Neural progenitor cell (in vitro differentiated cells): ENCODE measurements around the gene MACC1. TPM values are rescaled to one million over a fixed set of nuclear protein-coding genes. Genes with fewer than 3 reads are reported as not detected.
A peak's percentile ranks its signal among the peaks of the same experiment; 100 is the strongest.

Experiments
- DNase-seq: peaks from one replicate; pipeline ENCODE4 v3.0.0-alpha.2; 2016; ENCODE audit warnings: low spot score
- H2AFZ ChIP-seq: fragments of 200-600 bp; sonication (generic); replicated peaks from 2 replicates; pipeline ENCODE4 v1.6.1; 2016; ENCODE audit warnings: antibody characterized with exemption
- H3F3A ChIP-seq: fragments of 200-600 bp; sonication (generic); 2 replicates; pipeline ENCODE4 v1.6.1; 2016; ENCODE audit warnings: antibody characterized with exemption, low read depth
- H3K27ac ChIP-seq: fragments of 200-600 bp; sonication (generic); 2 replicates; pipeline ENCODE4 v1.5.1; 2016; ENCODE audit warnings: mild to moderate bottlenecking
- H3K27me3 ChIP-seq: fragments of 200-600 bp; sonication (generic); 2 replicates; pipeline ENCODE4 v1.6.1; 2016; ENCODE audit warnings: mild to moderate bottlenecking, moderate library complexity
- H3K36me3 ChIP-seq: fragments of 200-600 bp; sonication (generic); 2 replicates; pipeline ENCODE4 v1.5.1; 2016
- H3K4me1 ChIP-seq: fragments of 200-600 bp; sonication (generic); 2 replicates; pipeline ENCODE4 v1.6.1; 2016; ENCODE audit warnings: mixed run types
- H3K4me2 ChIP-seq: fragments of 200-600 bp; sonication (generic); 2 replicates; pipeline ENCODE4 v1.6.1; 2016
- H3K4me3 ChIP-seq: fragments of 200-600 bp; sonication (generic); 2 replicates; pipeline ENCODE4 v1.5.1; 2016
- H3K79me2 ChIP-seq: fragments of 200-600 bp; sonication (generic); 2 replicates; pipeline ENCODE4 v1.6.1; 2016; ENCODE audit warnings: low read depth
- H3K9ac ChIP-seq: fragments of 200-600 bp; sonication (generic); 2 replicates; pipeline ENCODE4 v1.6.1; 2016
- H3K9me3 ChIP-seq: fragments of 200-600 bp; sonication (generic); 2 replicates; pipeline ENCODE4 v1.5.1; 2016; ENCODE audit warnings: low read depth
- H4K20me1 ChIP-seq: fragments of 200-600 bp; sonication (generic); 2 replicates; pipeline ENCODE4 v1.6.1; 2016; ENCODE audit warnings: low read depth
- H3K27ac Mint-ChIP-seq: 3 replicates; pipeline ENCODE4 v1.8.0; 2021; ENCODE audit warnings: mixed read lengths
- H3K27me3 Mint-ChIP-seq: 2 replicates; pipeline ENCODE4 v1.8.0; 2022; ENCODE audit warnings: low read depth, mild to moderate bottlenecking, inconsistent platforms, moderate library complexity, mixed read lengths; ENCODE audit not compliant: insufficient read depth
- H3K36me3 Mint-ChIP-seq: 3 replicates; pipeline ENCODE4 v1.8.0; 2021; ENCODE audit warnings: mixed read lengths
- H3K4me1 Mint-ChIP-seq: 3 replicates; pipeline ENCODE4 v1.8.0; 2021; ENCODE audit warnings: mixed read lengths
- H3K4me3 Mint-ChIP-seq: 3 replicates; pipeline ENCODE4 v1.8.0; 2021; ENCODE audit warnings: mild to moderate bottlenecking, moderate library complexity, mixed read lengths
- H3K9me3 Mint-ChIP-seq: 3 replicates; pipeline ENCODE4 v1.8.0; 2020; ENCODE audit warnings: mixed read lengths
- EZH2 ChIP-seq: fragments of 200-600 bp; sonication (generic); IDR thresholded peaks from 2 replicates; pipeline ENCODE4 v1.6.1; 2017; ENCODE audit warnings: antibody characterized with exemption, mild to moderate bottlenecking, moderate library complexity
- EZH2phosphoT487 ChIP-seq: fragments of 200-600 bp; sonication (generic); IDR thresholded peaks from 2 replicates; pipeline ENCODE4 v1.6.1; 2017; ENCODE audit warnings: antibody characterized with exemption
- total RNA-seq: library from RNA; depleted of rRNA; stranded (reverse); fragments of >200 nt; gene quantifications from 2 replicates; pipeline ENCODE4 v1.2.3, GENCODE V29; 2015; ENCODE audit warnings: low replicate concordance
- TF ChIP-seq, protein P1 (sequence below): fragments of 200-600 bp; sonication (generic); IDR thresholded peaks from 2 replicates; pipeline ENCODE4 v1.5.1; 2017; ENCODE audit warnings: antibody characterized with exemption, mild to moderate bottlenecking

Gene MACC1
- total RNA-seq, 1 donor from 2014 or later, result 7.2 TPM

GRCh38 chr7:20229081-20229480 is 11.9 kb upstream of the MACC1 start:
- H3K36me3 ChIP-seq, result no peaks in the 10 kb centered on the region
- Mint-ChIP-seq H3K36me3 (no peaks in the 10 kb centered on the region), H3K27me3 (no peaks in the 10 kb centered on the region), H3K27ac (no peak overlapping the region), H3K9me3 (no peaks in the 10 kb centered on the region), H3K4me3 (no peak overlapping the region), H3K4me1 (peaks cover 8% of the 10 kb centered on the region)
- no peaks in the 10 kb centered on the region for H3K9me3 ChIP-seq
- no peak overlapping the region for H3K27ac ChIP-seq
- H3K4me2 ChIP-seq, result peak overlapping the region; percentile 1
- H2AFZ ChIP-seq, result no peak overlapping the region
- no peak overlapping the region for H3K9ac ChIP-seq
- no peaks in the 10 kb centered on the region for H3K27me3 ChIP-seq
- no peaks in the 10 kb centered on the region for H4K20me1 ChIP-seq
- DNase-seq, result no peak
- TF ChIP-seq, protein P1, sequence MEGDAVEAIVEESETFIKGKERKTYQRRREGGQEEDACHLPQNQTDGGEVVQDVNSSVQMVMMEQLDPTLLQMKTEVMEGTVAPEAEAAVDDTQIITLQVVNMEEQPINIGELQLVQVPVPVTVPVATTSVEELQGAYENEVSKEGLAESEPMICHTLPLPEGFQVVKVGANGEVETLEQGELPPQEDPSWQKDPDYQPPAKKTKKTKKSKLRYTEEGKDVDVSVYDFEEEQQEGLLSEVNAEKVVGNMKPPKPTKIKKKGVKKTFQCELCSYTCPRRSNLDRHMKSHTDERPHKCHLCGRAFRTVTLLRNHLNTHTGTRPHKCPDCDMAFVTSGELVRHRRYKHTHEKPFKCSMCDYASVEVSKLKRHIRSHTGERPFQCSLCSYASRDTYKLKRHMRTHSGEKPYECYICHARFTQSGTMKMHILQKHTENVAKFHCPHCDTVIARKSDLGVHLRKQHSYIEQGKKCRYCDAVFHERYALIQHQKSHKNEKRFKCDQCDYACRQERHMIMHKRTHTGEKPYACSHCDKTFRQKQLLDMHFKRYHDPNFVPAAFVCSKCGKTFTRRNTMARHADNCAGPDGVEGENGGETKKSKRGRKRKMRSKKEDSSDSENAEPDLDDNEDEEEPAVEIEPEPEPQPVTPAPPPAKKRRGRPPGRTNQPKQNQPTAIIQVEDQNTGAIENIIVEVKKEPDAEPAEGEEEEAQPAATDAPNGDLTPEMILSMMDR, result no peak
- no peak for TF ChIP-seq EZH2
- no peak for TF ChIP-seq EZH2phosphoT487
- no peaks in the 10 kb centered on the region for H3K79me2 ChIP-seq
- H3K4me1 ChIP-seq, result peaks cover 7% of the 10 kb centered on the region
- no peaks in the 10 kb centered on the region for H3F3A ChIP-seq
- H3K4me3 ChIP-seq, result no peak overlapping the region

DNA sequence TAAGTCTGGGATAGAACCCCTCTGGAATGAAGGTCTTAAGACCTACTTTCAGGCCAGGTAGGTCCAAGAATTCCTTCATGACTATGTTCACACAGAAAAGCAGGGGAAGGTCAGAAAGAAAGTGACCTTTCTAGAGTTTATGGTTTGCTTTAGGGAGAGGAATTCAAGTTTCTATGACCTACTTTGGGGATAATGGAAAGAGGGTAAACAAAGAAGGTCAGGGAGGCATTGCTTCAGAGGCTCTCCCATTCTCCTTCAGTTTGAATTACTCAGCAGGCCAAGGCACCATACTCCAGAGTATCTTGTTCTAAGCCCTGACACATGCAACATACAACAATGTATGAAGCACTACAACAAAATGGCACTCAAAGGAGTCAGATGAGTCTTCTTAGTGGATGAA is 11.5 kb upstream of the MACC1 start:
- H3K27ac Mint-ChIP-seq, result no peak overlapping the region
- H3K4me1 Mint-ChIP-seq, result peaks cover 8% of the 10 kb centered on the region
- Histone ChIP-seq H4K20me1 (no peaks in the 10 kb centered on the region), H3K27ac (no peak overlapping the region), H3K9me3 (no peaks in the 10 kb centered on the region), H3K4me1 (peaks cover 7% of the 10 kb centered on the region), H2AFZ (no peak overlapping the region), H3K36me3 (no peaks in the 10 kb centered on the region), H3K9ac (no peak overlapping the region), H3K4me2 (peak overlapping the region; percentile 1), H3K4me3 (no peak overlapping the region), H3K79me2 (no peaks in the 10 kb centered on the region), H3K27me3 (no peaks in the 10 kb centered on the region), H3F3A (no peaks in the 10 kb centered on the region)
- peak; percentile 32 for DNase-seq
- TF ChIP-seq EZH2phosphoT487 (no peak), EZH2 (no peak)
- TF ChIP-seq, protein P1, result no peak
- H3K36me3 Mint-ChIP-seq, result no peaks in the 10 kb centered on the region
- H3K27me3 Mint-ChIP-seq, result no peaks in the 10 kb centered on the region
- no peak overlapping the region for H3K4me3 Mint-ChIP-seq
- no peaks in the 10 kb centered on the region for H3K9me3 Mint-ChIP-seq

DNA sequence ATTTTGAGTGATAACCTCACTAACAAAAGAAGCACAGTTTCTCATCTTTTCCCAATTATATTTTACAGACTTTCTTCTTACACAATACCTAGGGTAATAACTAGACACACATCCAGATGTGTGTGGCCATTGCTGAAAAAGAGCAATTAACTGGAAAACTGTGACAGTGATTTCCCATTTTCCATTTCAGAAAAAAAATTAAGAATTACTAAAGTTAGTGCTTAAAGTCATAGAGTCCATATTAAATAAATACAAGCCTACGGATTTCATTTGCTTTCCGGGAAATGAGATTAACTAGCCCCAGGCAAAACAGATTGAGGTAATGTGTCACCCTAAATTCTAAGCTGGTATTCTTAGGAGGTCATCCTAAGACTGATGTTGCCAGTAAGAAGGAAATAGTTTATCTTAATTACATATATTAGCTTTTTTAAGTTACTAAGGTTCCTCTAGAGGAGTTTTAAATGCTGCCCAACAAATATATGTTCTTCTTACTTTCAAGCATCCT is 10.2 kb upstream of the MACC1 start:
- Histone ChIP-seq H3K4me2 (no peak overlapping the region), H3K79me2 (no peaks in the 10 kb centered on the region), H2AFZ (no peak overlapping the region), H3K9me3 (no peaks in the 10 kb centered on the region), H3K4me1 (peaks cover 7% of the 10 kb centered on the region), H3K27me3 (no peaks in the 10 kb centered on the region), H4K20me1 (no peaks in the 10 kb centered on the region), H3F3A (no peaks in the 10 kb centered on the region), H3K4me3 (no peak overlapping the region), H3K9ac (no peak overlapping the region), H3K36me3 (no peaks in the 10 kb centered on the region), H3K27ac (no peak overlapping the region)
- peaks cover 2% of the 10 kb centered on the region for H3K27me3 Mint-ChIP-seq
- H3K36me3 Mint-ChIP-seq, result no peaks in the 10 kb centered on the region
- TF ChIP-seq EZH2, result no peak
- TF ChIP-seq, protein P1, result no peak
- TF ChIP-seq EZH2phosphoT487, result no peak
- no peak for DNase-seq
- no peak overlapping the region for H3K4me3 Mint-ChIP-seq
- no peak overlapping the region for H3K27ac Mint-ChIP-seq
- peaks cover 8% of the 10 kb centered on the region for H3K4me1 Mint-ChIP-seq
- no peaks in the 10 kb centered on the region for H3K9me3 Mint-ChIP-seq
